NCI-H146 treated with DMSO at 0.1 percent for 48 hours (cell line): ENCODE results near the gene SSC5D.

Experiments
- DNase-seq: peaks from one replicate; lab custom pipeline; 2025; ENCODE audit not compliant: unreplicated experiment; lab: John Stamatoyannopoulos, UW

SSC5D gene

DNA sequence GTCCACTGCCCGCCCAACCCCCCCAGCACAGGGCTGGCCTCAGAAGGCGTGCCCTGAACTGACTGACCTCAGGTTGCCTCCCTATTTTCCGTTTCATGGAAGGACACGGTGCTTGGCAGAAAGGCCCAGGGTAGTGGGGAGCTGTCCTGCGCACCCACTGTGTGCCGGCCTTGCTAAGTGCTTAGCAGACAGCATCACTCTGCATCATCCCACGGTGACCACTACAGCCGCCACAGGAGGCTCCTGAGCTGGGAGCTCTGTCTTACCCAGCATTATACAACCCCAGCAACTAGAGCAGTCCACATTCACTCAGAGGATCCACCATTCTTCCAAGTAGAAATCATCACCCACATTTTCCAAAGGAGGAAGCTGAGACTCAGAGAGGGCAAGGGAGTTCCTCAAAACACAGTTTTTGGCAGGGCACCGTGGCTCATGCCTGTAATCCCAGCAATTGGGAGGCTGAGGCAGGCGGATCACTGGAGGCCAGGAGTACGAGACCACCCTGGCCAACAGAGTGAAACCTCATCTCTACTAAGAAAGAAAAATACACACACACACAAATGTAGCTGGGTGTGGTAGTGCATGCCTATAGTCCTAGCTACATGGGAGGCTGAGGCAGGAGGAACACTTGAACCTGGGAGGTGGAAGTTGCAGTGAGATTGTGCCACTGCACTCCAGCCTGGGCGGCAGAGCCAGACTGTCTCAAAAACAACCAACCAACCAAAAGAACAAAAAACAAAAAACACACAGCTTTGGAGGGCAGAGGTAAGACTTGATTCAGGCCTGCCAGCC lies 47.1 kb downstream of the SSC5D start:
- no peak for DNase-seq

DNA sequence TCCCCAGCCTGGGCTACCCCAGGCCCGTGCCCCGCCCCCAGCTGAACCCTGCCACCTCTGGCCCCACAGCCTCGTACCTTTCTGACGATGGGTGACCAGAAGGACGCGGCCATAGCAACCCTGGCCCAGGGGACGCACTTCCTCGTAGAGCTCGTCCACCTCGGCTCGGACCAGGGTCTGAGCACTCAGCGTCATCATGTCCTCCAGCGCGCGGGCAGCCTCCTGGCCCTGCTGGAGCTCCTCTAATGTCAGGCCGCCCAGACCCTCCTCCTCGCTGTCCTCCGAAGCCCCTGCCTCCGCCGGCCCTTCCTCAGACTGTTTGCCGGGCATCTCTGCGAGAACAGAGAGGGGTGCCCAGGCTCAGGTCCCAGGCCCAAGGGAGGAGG lies 47.7 kb downstream of the SSC5D start:
- DNase-seq: no peak

DNA sequence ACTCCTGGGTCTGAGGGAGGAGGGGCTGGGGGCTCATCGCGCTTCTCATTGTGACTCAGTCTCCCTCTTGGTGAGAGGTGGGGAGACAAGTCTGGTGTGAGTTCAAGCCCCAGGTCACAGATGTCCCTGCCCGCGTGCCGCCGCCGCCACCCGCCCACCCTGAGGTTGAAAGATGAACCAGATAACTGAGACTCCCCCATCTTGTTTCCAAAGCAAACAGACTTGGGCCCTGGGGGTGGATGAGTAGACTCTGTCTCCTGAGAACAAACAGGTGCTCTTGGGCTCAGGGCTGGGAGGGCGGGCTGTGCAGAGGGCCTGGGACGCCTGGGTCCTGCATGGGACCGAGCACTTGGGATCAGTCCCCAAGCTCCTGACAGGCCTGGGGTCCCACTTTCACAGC lies 48.1 kb downstream of the SSC5D start:
- no peak for DNase-seq

DNA sequence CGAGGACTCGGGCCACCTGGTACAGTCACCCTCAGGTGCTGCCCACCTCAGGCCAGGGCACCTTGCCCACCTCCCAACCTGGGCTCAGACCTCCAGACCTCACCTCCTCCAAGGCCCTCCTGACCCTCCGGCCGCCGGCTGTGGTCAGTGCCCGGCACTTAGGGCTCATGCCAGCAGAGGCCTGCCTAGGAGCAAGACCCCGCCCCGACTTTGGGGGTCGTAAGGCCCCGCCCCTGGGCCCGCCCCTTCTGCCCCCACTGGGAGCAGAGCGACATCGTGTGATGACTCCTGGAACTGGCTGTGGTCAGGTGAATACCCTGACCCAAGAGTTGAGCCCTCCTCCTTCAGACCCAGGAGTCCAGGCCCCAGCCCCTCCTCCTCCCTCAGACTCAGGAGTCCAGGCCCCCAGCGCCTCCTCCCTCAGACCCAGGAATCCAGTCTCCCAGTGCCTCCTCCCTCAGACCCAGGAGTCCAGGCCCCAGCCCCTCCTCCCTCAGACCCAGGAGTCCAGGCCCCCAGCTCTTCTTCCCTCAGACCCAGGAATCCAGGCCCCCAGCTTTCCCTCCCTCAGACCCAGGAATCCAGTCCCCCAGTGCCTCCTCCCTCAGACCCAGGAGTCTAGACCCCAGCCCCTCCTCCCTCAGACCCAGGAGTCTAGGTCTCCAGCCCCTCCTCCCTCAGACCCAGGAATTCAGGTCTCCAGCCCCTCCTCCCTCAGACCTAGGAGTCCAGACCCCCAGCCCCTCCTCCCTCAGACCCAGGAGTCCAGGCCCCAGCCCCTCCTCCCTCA lies 48.9 kb downstream of the SSC5D start, which contains the start of gene SBK2:
Gene SBK2, minus strand, starts transcription at position 183 of the 790 bp plus-strand sequence. CDS start 839 bp downstream, outside the sequence.
- DNase-seq: no peak

DNA sequence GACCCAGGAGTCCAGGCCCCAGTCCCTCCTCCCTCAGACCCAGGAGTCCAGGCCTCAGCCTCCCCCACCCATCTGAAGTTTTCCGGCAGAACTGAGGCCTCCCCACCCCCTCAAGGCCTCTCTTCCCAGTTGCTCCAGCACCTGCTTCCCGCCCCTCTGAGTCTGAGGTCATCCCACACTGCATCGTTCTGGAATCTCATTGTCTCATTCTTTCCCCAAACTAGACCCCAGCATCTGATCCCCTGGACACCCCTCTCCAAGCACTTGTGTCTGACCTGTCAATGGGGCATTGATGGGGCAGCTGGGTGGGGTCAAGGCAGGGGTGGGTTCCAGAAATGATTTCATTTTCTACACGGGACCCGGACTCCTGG lies 49.5 kb downstream of the SSC5D start:
- no peak for DNase-seq

DNA sequence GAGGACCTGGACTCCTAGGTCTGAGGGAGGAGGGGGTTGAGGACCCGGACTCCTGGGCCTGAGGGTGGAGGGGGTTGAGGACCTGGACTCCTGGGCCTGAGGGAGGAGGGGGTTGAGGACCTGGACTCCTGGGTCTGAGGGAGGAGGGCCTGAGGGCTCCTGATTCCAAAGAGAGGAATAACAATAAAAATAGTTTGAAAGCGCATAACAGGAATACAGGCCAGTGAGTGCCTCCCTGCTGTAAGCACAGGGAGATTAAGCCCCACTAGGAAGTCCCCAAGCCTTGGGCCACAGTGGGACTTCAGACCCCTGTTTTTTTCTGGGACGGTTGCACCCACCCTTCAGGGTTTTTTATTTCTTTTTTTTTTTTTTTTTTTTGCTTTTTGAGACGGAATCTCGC lies 49.9 kb downstream of the SSC5D start:
- no peak for DNase-seq

DNA sequence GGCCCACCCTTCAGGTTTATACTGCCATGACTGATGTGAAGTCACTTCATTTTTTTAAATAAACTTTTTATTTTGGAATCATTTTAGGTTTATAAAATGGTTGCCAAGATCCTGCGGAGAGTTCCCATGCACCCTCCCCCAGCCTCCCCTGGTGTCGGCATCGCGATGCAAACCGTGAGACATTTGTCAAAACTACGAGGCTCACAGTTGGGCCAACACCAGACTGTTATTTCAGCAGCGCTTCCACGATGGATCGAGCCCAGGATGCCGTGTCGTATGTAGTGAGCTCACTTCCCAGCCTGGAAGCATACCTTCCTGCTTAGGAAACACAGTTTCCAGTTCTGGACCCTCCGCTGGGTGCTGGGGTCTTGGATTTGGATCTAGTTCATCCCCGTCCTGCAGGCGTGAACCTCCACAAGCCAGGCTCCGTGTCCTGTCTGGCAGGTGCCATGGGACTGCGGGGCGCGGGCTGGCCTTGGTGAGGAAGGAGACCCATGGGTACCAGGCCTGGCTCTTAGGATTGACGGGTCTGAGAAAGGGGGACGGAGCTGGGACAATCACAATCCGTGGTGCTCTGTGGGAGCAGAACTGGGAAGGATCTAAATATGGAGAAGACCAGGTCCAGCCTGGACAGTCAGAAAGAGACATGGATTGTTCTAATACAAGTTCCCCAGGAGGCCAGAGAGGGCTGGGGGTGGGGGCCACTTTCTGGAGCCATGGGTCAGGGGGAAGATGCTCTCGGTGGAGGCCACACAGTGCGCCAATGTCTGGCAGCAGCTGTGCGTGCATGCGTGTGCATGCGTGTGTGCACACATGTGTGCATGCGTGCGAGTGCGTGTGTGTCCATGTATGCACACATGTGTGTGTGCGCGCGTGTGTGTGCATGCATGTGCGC lies 51.1 kb downstream of the SSC5D start:
- DNase-seq: no peak

DNA sequence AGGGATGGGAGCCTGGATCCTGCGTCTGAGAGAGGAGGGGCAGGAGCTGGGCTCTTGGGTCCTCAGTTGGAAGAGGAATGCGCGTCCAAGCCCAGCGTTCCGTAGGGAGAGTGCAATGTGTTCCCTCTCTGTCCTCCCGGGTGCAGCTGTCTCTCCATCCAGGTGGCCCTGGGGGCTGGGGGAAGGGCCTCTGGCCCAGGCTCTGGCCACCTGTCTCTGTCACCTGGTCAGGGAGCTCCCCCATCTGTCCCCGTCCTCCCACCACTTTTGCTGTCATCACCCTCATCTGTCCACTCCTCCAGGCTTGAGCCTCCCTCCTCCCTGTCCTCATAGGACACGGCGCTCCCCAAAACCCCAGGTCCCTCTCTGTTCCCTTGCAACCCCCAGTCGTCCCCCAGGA lies 52.4 kb downstream of the SSC5D start:
- DNase-seq: peak; percentile 40

DNA sequence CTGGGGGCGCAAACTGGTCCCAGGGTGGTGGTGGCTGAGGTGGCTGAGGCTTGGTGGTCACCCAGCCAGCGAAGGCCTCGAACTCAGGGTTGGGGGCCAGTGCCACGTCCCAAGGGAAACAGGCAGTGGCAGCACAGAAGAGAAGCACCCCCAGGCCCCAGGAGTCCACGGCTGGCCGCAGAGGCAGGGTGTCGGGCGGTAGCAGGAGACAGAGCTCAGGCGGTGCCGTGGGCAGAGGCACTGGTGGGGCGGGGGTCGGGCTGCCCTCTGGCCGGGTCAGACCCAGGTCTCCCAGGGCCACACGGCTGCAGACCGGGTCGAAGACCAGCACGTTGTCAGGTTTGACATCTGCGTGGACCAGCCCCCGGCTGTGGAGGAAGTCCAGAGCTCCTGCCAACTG lies 52.9 kb downstream of the SSC5D start:
- DNase-seq: no peak

DNA sequence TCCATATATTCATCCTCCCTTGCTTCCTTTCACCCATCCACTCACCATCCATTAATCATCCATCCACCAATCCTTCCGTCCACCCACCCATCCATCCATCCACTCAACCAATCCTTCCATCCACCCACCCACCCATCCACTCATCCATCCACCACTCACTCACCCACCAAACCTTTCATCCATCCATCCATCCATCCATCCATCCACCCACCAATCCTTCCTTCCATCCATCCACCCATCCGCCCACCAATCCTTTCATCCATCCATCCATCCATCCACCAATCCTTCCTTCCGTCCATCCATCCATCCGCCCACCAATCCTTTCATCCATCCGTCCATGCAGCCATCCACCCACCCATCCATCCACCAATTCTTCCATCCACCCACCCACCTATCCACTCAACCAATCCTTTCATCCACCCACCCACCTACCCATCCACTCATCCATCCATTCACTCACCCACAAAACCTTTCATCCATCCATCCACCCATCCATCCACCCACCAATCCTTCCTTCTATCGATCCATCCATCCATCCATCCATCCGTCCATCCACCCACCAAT lies 54.1 kb downstream of the SSC5D start:
- no peak for DNase-seq

DNA sequence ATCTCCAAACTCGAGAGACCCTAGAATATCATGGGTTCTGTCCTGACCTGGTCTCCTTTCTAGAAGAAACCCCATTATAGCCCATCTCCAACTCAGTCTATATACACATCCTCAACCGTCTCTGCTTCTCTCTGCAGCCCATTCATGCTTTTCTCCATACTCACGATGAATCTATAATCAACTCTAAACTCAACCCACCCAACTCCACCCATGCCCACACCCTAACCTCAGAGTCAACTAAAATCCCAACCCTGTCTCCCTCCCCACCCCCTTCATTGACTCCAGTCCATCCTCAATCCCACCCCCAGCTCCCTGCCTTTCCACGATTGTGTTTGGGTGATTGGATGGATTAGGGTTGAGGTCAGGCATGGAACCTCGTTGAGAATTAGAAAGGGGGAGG lies 55.3 kb downstream of the SSC5D start:
- no peak for DNase-seq

DNA sequence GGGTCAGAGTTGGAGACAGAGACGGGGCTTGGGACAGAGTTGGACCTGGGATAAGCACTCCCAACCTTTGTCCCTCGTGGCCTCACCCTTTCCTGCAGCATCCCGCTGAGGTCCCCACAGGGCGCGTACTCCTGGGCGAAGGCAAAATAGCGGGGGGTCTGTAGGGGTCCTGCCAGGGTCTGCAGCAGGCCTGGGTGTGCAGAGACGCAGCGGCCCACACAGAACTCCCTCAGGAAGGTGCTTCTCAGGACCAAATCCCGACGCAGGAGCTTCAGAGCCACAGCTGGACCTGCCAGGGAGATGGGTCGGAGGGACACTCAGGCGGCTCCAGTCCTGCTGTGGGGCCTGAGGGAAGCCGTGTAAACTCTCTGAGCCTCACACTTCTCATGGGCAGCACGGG lies 55.8 kb downstream of the SSC5D start:
- no peak for DNase-seq

DNA sequence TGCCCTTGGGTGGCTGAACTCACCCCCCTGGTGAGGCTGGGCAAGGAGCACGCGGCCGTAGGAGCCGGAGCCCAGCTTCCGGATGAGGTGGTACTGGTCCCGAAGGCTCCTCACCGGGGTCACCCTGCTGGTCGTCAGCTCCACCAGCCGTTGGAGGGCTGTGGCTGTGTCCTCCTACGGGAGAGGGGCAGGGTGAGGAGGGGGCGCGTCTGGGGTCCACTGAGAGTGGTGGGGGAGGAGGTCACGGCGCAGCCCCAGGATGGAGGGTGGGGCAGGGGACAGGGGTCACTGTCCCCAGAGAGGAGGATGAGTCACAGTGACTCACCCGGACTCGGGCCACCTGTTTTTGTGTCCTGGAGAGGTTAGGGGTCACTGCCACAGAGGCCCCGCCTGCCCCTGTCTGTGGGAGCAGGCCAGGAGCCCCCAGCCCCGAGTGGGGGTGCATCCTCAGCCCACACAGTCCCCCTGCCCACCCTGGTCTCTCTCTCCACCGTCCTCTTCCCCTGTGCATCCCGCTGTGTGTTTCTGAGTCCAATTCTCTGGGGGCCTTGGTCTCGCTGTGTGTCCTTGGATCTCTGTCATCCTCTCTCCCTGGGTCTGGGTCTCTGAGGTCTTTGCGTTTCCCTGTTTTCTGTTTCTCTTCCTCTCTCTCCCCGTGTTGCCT lies 56.7 kb downstream of the SSC5D start:
- DNase-seq: no peak

DNA sequence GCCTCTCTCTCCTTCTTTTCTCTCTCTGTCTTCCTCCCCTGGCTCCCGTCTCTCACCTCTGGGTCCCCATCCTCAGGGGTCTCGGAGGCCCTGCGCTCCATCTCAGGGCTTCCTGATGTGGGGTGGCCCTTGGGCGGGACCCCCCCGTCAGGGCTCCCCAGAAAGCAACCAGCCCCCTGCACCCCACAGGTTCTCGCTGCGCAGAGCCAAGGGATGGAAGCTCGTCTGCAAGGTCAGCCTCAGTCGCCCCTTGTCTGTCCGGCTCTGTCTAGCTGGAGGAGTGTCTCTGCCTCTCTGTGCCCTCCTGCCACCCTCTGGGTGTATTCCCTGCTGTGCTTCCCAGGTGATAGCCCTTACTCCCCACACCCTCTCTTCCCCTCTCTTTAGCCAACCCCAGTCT lies 57.2 kb downstream of the SSC5D start, which contains the start of gene SBK3:
Gene SBK3, minus strand, starts transcription at position 101 of the 400 bp plus-strand sequence. Its CDS starts 0 bp downstream, at position 101.
- no peak for DNase-seq

DNA sequence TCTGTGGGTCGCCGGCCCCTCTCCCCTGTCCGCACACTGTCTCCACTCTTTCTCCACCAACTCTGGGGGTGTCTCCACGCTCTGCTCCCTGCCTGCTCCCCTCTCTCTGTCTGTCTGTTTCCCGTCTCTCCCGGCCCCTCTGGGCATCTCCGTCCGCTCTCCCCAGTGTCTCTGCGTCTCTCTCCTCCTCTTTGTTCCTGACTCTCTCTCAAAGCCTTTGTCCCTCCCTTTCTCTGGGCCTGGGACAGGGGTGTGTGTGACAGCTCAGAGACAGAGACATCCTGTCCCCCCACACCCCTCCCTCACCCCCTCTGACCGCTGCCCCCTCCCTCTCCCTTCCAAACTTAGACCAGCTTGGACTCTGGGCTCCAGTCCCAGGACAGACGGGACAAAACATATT lies 57.8 kb downstream of the SSC5D start:
- DNase-seq: no peak

DNA sequence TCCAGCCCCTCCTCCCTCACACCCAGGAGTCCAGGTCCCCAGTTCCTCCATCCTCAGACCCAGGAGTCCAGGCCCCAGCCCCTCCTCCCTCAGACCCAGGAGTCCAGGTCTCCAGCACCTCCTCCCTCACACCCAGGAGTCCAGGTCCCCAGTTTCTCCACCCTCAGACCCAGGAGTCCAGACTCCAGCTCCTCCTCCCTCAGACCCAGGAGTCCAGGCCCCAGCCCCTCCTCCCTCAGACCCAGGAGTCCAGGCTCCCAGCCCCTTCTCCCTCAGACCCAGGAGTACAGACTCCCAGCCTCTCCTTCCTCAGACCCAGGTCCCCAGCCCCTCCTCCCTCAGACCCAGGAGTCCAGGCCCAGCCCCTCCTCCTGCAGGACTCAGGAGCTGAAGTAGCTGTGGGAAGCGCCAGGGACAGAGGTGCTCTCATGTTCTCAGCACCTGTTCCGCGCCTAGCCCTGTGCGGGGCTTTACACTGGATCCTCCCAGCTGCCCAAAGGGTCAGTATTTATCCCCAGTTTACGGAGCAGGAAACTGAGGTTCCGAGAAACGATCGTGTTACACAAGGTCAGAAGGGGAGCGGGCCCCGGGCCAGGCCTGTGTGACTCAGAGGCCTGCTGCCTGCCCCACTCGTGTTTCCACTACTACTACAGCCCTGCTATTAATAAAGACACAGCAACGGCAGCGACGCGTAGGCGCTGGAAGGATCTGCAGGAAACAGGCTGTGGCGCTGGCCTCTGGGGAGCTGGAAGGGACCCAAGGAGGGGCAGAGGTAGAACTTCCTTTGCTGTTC lies 58.8 kb downstream of the SSC5D start:
- no peak for DNase-seq

DNA sequence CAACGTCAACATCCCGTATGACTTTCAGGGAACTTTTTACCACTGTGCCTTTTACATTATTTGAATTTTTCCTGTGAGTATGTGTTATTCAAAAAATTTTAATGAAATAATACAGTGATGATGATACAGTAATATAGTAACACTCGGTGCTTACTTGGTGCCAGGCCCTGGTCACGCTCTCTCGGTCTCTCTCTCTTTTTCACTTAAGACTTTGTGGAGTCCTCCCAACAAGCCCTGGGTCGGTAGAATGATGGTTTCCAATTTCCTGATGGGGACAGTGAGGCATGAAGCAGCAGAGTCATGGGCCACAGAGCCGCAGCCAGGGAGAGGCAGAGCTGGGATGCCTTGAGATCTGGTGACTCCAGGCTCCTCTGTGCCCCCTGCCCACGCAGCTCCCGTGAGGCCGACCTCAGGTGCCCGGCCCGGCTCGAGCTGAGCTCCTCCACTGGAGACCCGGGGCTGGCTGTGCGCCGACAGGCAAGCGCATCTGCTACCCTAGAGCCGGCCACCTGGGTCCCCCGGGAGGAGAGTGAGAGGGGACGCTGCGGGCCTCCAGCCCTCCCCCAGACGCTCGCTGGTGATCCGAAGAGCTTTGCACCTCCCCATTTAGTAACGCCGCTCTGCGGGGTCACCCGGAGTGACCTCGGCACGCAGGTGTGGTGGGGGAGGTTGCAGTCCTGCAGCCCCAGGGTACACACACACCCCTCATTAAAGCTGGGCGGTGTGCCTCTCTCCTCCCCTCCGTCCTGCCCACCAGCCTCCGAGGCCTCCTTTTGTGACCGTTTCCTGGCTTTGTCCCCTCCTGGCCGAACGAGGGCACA lies 61.5 kb downstream of the SSC5D start:
- peak; percentile 59 for DNase-seq

DNA sequence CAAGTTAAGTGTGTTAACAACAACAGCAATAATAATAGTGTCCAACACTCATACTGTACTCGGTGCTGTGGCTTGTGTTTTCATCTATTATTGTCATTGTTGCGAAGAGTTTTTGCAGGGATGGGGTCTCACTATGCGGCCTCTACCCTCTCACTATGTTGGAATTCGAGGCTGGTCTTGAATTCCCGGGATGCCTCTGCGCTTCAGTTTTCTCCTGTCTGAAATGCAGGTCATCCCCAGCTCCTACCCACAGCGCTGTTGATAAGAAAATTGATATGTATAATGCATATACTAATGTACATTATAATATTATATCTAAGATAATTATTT lies 62.0 kb downstream of the SSC5D start:
- no peak for DNase-seq

DNA sequence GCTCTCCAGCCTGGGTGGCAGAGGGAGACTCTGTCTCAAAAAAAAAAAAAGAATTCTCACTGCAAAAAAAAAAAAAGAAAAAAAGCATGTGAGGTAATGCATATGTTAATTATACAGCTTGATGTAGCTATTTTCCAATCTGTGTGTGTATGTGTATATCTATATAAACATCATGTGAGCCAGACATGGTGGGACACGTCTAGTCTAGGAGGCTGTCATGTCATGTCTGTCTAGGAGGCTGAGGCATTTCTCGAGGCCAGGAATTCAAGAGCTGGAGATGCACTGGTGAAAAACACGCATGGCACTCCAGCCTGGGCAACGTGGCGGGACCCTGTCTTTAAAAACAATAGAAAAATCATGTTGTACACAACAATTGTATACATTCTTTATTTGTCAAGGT lies 64.0 kb downstream of the SSC5D start:
- DNase-seq: no peak
